Measurements from ENCODE around the gene SEC16A.
"Not testable (repeated sequence)": the region's sequence is repeated elsewhere in the genome, so short reads cannot be mapped to it uniquely, and the experiment has no call there.

Gene SEC16A

DNA sequence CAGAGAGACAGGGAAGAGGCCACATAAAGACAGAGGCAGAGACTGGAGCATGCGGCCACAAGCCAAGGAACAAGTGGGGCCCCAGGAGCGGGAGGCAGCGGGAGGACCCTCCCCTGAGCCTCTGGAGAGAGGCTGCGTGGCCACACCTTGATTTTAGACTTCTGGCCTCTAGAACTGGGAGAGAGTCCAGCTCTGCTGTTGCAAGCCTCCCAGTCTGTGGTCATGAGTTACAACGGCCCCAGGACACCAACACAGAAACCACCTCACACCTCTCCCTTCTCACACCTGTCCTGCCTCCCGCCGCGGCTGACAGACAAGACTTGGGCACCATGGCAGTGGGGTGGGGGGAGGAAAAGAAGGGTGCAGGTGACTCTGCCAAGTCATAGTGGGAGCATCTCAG, 45.4 kb downstream of the SEC16A start:
- no peak for DNase-seq

GRCh38 chr9:136436055-136436634, 46.7 kb downstream of the SEC16A start:
- no peak for DNase-seq

GRCh38 chr9:136434580-136435169, 48.2 kb downstream of the SEC16A start:
- no peak for DNase-seq

DNA sequence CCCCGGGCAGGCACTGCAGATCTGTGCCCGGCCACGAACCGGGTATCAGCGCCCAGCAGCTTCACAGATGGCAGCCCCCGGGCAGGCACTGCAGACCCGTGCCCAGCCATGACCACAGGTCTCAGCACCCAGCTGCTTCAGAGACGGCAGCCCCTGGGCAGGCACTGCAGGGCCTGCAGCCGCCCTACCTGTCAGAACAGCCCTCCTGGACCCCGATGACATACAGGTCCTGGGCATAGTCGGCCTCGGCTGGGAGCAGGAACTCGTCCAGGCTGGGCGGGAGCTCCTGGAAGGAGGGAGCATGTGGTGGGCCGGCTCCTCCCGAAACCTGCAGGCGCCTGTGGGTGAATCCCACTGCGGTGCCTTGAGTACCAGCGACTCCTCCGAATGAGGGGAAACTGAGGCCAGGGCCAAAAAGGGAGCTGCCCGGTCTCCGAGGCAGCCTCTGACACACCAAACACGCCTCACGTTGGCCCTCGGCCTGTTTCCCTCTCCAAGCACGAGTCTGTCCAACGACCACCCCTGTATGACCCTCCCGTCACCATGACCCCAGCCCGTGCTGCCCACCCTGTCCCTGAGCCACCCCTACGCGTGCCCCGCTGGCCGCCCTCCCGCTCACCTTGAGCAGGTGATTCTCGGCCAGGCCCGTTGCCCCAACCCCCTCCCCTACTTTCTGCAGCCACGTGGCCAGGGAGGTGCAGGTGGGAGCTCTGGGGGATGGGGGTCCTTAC, 48.8 kb downstream of the SEC16A start:
- no peak for DNase-seq

DNA sequence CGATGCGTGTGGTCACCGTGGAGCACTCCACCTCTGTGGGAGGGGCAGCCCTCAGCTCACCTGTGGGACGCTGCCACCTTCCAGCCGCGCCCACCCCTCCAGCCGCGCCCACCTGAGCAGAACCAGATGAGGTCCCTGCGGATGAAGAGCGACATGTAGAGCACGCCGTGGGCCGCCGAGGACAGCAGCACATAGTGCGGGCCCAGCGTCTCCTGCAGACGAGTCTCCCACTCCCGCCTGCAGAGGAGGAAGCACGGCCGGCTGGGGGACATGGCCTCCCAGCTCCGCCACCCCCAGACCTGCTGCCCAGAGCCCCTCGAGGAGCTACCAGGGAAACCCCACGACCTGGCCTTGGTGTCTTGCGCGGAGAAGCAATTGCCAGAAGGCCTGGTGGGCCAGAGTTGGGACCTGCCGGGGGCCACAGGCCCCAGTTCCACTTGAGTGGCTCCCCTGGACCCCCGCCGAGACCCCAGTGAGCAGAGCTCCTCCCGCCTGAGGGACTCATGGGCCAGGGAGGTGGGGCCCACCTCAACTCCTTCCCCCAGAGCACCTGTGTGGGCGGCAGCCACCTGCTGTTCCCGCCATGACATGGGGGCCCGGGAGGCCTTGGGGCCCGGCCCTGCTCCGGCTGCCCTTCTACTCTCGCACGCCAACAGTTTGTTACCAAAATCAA, 49.7 kb downstream of the SEC16A start:
- no peak for DNase-seq

- no peak for DNase-seq
Observed at GRCh38 chr9:136432591-136432990, 50.2 kb downstream of the SEC16A start.

GRCh38 chr9:136431782-136432350, 51.0 kb downstream of the SEC16A start:
- no peak for DNase-seq

DNA sequence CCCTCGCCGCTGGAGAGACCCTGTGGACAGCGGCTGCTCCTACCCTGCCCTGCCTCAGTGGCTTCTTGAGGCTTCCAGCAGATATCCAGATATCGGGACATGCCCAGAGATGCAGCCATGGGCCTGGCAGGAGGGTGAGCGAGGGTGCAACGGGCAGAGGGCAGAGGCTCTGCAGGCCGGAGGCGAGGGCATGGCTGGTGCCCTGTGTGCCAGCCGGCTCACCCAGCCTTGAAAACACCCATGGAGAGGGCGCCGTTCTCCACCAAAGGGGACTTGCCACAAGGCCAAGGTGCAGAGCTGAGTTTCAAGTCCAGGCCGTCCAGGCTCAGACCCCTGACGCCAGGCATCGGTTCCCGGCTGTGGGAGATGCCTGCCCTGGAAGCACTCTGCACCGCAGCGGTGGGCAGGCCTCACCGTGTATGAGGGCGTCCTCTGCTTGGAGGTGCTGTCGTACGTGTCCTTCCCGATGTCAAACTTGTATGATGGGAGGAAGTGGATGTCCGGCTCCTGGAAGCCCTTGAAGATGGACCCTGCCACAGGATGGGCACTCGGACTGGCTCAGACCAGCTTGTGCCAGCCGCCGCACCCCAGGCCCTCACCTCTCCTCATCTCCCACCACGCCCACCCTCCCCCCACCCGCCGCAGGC, 52.1 kb downstream of the SEC16A start:
- DNase-seq = no peak

DNA sequence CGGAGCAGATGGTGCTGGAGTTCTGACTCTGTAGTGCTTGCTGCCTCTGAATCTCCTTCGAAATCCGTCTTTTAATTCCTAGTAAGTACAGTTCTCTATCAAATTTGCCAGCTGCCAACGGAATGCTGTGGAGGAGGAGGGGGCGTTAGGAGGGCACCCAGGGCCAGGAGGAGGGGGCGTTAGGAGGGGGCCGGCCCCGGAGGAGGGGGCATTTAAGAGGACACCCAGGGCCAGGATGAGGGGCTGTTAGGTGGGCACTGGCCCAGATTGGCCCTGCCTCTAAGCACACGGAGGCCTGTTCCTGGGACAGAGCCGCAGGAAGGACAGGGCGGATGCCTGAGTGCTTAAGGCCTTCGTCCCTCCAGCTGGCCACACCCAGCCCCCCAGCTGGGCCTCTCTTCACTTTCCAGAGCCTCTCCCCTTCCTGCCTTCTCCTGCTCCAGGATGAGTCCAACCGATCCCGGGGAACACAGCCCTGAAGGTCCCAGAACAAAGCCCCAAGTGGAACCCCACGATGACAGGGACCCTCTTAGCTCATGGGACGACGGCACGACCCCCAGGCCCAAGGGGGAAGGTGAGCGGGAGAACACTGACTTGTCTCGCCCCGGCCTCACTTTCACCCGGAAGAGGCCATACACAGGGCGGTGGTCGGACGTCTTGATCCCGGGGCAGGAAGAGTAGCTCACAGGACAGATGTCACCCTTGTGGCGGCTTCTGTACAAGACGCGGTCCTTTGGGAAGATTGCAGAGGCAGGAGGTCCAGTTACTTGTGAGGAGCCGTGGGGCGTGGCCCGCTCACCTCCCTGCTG, 53.0 kb downstream of the SEC16A start:
- DNase-seq = no peak

- no peak for DNase-seq
Observed at GRCh38 chr9:136429075-136429628, 53.7 kb downstream of the SEC16A start.

GRCh38 chr9:136426787-136427186, 56.1 kb downstream of the SEC16A start:
- DNase-seq = no peak

DNA sequence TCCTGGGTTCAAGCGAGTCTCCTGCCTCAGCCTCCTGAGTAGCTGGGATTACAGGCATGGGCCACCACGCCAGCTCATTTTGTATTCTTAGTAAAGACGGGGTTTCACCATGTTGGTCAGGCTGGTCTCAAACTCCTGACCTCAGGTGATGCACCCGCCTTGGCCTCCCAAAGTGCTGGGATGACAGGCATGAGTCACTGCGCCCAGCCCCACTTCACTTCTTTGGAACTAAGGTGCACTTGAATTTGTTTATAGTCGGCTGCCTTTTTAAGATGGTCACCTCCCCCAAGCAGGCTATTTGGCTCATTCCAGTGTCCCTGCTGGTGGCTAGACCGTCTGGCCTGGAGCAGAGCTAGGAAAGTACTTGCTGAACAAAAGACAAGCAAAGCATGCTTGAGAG, 57.5 kb downstream of the SEC16A start:
- DNase-seq = not testable (repeated sequence)

GRCh38 chr9:136424750-136425362, 58.0 kb downstream of the SEC16A start:
- no peak for DNase-seq

GRCh38 chr9:136423432-136424146, 59.3 kb downstream of the SEC16A start:
- DNase-seq = no peak

GRCh38 chr9:136422876-136423275, 60.0 kb downstream of the SEC16A start:
- no peak for DNase-seq

GRCh38 chr9:136421791-136422190, 61.0 kb downstream of the SEC16A start:
- no peak for DNase-seq

DNA sequence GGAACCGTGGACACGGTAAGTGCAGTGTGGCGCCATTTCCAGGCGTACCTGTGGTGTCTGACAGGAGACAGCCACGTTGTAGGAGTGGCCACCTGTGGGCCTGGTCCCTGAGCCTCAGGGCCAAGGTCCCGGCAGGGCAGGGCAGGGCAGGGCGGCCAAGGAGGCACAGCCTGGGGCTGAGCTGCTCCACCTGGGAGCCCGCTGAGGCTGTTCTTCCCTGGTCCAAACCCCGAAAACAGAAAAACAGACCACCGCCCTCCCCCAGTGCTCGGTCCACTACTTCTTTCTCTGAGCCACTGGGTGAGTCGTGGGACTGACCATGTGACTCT, 63.8 kb downstream of the SEC16A start:
- DNase-seq = no peak

GRCh38 chr9:136418182-136419091, 64.4 kb downstream of the SEC16A start:
- DNase-seq = no peak

DNA sequence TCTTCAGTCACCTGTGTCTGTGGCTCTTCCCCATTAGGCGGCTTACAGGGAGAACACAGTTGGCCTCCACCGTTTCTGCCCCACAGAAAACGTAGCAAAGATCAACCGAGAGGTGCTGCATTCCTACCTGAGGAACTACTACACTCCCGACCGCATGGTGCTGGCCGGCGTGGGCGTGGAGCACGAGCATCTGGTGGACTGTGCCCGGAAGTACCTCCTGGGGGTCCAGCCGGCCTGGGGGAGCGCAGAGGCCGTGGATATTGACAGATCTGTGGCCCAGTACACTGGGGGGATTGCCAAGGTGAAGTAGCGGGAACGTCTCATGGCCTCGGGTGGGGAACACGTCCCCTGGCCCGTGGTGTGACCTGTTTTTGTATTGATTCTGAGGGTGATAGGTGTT, 65.9 kb downstream of the SEC16A start:
- no peak for DNase-seq

DNA sequence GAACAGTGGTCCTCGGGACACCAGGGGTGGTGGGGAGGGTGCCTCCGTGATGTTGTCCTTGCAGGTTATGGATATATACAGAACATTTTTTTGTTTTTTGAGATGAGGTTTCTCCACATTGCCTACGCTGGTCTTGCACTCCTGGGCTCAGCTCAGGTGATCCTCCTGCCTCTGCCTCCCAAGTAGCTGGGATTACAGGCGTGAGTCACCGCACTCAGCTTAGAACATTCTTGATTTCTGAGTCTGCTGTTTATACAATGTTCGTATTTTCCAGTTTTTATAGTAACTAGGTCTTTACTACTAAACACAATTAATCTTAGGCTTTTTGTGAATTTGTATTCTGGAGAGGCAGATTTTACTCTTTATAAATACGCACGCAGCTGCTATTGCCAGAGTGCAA, 66.4 kb downstream of the SEC16A start:
- peak; percentile 39 for DNase-seq

Data from HCEC 1CT (cell line).